Neuron (in vitro differentiated cells): ENCODE data around the gene PPP4R3B.

Experiments used
- H2AFZ ChIP-seq: one replicate; pipeline ENCODE4 v1.6.1; 2013; ENCODE audit warnings: low read depth, mild to moderate bottlenecking, inconsistent platforms, low read length, moderate library complexity
- H3K27me3 ChIP-seq: one replicate; pipeline ENCODE4 v1.6.1; 2013; ENCODE audit warnings: low read length; ENCODE audit not compliant: insufficient read depth
- H3K36me3 ChIP-seq: one replicate; pipeline ENCODE4 v1.6.1; 2013; ENCODE audit warnings: low read length; ENCODE audit not compliant: insufficient read depth
- H3K4me1 ChIP-seq: one replicate; pipeline ENCODE4 v1.6.1; 2013; ENCODE audit warnings: low read length; ENCODE audit not compliant: insufficient read depth
- H3K4me3 ChIP-seq: 2 replicates; pipeline ENCODE4 v1.5.1; 2013; ENCODE audit warnings: mild to moderate bottlenecking, low read length, moderate library complexity
- H3K9me3 ChIP-seq: one replicate; pipeline ENCODE4 v1.6.1; 2013; ENCODE audit warnings: low read length

The PPP4R3B gene

GRCh38 chr2:55617175-55618024, at the start of gene PPP4R3B:
PPP4R3B (minus strand) TSS chr2:55617622; CDS start chr2:55617285, 337 bp downstream.
- H3K4me3 ChIP-seq = peak within 1 kb of the TSS; percentile 95
- peaks cover 20% of the 10 kb centered on the region for H3K4me1 ChIP-seq
- H3K36me3 ChIP-seq = peaks cover 32% of the 10 kb centered on the region
- H3K27me3 ChIP-seq = no peaks in the 10 kb centered on the region
- no peaks in the 10 kb centered on the region for H3K9me3 ChIP-seq
- peak within 1 kb of the TSS; percentile 47 for H2AFZ ChIP-seq

- Histone ChIP-seq H3K4me3 (no peak overlapping the region), H3K27me3 (no peaks in the 10 kb centered on the region), H3K36me3 (peaks cover 45% of the 10 kb centered on the region), H2AFZ (no peak overlapping the region), H3K9me3 (no peaks in the 10 kb centered on the region), H3K4me1 (no peaks in the 10 kb centered on the region)
Measured at GRCh38 chr2:55653255-55653654, 35.8 kb upstream of the PPP4R3B start.

DNA sequence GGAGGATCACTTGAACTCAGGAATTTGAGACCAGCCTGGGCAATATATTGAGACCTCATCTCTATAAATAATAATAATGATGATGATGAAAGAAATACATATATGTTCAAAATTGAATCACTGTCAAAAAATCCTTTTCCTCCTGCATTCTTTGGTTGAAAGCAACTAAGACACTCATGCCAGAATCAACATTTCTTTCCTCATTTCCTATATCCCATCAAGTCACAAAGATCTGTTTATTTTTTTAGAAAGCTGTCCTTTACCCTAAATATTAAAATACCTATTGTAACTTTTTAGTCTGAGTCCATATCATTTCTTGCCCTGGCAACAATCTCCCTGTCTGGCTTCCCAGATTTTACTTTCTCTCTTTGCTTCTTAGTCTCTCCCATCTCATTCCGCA, 31.8 kb upstream of the PPP4R3B start:
- Histone ChIP-seq H3K4me3 (no peak overlapping the region), H2AFZ (no peak overlapping the region), H3K4me1 (no peaks in the 10 kb centered on the region), H3K27me3 (no peaks in the 10 kb centered on the region), H3K36me3 (peaks cover 32% of the 10 kb centered on the region), H3K9me3 (no peaks in the 10 kb centered on the region)

DNA sequence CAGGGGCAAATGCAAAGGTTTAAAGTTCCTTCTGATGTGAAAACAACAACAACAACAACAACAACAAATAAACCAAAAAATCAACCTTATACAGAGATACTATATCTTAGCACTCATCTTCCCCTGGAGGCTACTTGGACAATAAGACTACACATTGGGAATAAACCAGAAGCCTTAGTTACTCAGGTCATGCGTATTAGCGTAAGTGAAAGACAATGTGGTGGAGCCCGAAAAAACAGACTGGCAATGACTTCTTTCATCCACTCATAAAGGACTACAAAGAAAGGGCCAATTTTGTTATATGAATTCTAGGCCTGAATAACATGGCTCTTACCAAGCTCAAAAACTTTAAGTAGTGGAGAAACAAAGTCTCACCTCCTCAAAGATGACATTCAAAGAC, 19.4 kb upstream of the PPP4R3B start:
- no peak overlapping the region for H3K4me3 ChIP-seq
- no peaks in the 10 kb centered on the region for H3K4me1 ChIP-seq
- no peaks in the 10 kb centered on the region for H3K27me3 ChIP-seq
- H2AFZ ChIP-seq = no peak overlapping the region
- H3K9me3 ChIP-seq = no peaks in the 10 kb centered on the region
- H3K36me3 ChIP-seq = peaks cover 46% of the 10 kb centered on the region

DNA sequence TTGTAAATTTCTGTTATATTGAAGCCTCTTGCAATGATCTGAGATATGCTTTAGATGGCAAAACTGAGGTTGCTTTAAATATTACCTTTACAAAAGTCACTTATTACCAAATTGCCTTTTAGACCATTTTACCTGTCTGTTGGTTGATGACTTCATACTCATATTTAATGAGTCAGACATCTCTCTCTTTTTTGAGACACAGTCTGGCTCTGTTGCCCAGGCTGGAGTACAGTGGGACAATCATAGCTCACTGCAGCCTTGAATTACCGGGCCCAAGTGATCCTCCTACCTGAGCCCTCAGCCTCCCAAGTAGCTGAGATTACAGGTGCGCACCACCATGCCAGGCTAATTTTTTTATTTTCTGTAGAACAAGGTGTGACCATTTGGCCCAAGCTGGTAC, 11.5 kb upstream of the PPP4R3B start:
- H3K4me3 ChIP-seq = no peak overlapping the region

DNA sequence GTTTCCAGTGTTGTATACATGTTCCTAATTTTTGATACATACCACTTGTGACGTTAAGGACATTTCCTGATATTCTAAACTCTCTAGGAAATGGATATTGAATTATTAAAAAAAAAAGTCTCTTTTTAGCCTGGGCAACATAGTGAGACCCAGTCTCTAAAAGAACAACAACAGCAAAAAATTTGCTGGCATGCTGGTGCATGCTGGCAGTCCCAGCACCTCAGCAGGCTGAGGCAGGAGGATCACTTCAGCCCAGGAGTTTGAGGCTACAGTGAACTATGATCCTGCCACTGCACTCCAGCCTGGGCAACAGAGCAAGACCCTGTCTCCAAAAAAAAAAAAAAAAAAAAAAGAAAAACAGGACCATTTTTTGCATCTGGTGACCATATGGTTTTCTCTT, 10.5 kb upstream of the PPP4R3B start:
- Histone ChIP-seq H3K4me3 (no peak overlapping the region), H2AFZ (no peak overlapping the region), H3K9me3 (no peaks in the 10 kb centered on the region), H3K36me3 (peaks cover 12% of the 10 kb centered on the region), H3K27me3 (no peaks in the 10 kb centered on the region), H3K4me1 (no peaks in the 10 kb centered on the region)

More for the DNA sequence above, 11.5 kb upstream of the PPP4R3B start:
- H2AFZ ChIP-seq = no peak overlapping the region
- no peaks in the 10 kb centered on the region for H3K4me1 ChIP-seq
- no peaks in the 10 kb centered on the region for H3K27me3 ChIP-seq
- H3K9me3 ChIP-seq = no peaks in the 10 kb centered on the region
- peaks cover 12% of the 10 kb centered on the region for H3K36me3 ChIP-seq

GRCh38 chr2:55621802-55622201, 4.4 kb upstream of the PPP4R3B start:
- Histone ChIP-seq H3K4me3 (no peak overlapping the region), H3K9me3 (no peaks in the 10 kb centered on the region)

GRCh38 chr2:55620123-55620779, 2.8 kb upstream of the PPP4R3B start:
- no peak overlapping the region for H2AFZ ChIP-seq
- H3K27me3 ChIP-seq = no peaks in the 10 kb centered on the region
- H3K4me3 ChIP-seq = no peak overlapping the region
- peaks cover 8% of the 10 kb centered on the region for H3K36me3 ChIP-seq
- H3K4me1 ChIP-seq = peaks cover 17% of the 10 kb centered on the region
- no peaks in the 10 kb centered on the region for H3K9me3 ChIP-seq

More at GRCh38 chr2:55621802-55622201, 4.4 kb upstream of the PPP4R3B start:
- no peaks in the 10 kb centered on the region for H3K27me3 ChIP-seq
- H3K36me3 ChIP-seq = peaks cover 10% of the 10 kb centered on the region
- H3K4me1 ChIP-seq = peaks cover 9% of the 10 kb centered on the region
- no peak overlapping the region for H2AFZ ChIP-seq

GRCh38 chr2:55618275-55619055, 1.0 kb upstream of the PPP4R3B start:
- H2AFZ ChIP-seq = peak overlapping the region; percentile 47
- no peaks in the 10 kb centered on the region for H3K9me3 ChIP-seq
- H3K27me3 ChIP-seq = no peaks in the 10 kb centered on the region
- H3K4me3 ChIP-seq = peak overlapping the region; percentile 95
- peaks cover 20% of the 10 kb centered on the region for H3K4me1 ChIP-seq
- peaks cover 22% of the 10 kb centered on the region for H3K36me3 ChIP-seq

DNA sequence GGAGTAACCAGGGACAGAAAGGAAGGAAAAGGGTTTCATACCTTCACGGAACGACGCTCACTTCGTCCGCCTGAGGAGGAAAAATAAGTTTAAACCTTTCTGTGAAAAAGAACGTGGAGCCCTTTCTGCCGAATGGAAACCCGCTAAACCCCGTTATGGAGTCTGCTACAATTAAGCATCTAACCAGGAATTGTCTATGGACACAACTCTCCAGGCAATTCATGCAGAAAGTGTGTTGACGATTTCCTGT, 528 bp upstream of the PPP4R3B start:
- Histone ChIP-seq H3K4me1 (peaks cover 20% of the 10 kb centered on the region), H3K36me3 (peaks cover 27% of the 10 kb centered on the region), H2AFZ (peak overlapping the region; percentile 47), H3K9me3 (no peaks in the 10 kb centered on the region), H3K4me3 (peak overlapping the region; percentile 95), H3K27me3 (no peaks in the 10 kb centered on the region)

DNA sequence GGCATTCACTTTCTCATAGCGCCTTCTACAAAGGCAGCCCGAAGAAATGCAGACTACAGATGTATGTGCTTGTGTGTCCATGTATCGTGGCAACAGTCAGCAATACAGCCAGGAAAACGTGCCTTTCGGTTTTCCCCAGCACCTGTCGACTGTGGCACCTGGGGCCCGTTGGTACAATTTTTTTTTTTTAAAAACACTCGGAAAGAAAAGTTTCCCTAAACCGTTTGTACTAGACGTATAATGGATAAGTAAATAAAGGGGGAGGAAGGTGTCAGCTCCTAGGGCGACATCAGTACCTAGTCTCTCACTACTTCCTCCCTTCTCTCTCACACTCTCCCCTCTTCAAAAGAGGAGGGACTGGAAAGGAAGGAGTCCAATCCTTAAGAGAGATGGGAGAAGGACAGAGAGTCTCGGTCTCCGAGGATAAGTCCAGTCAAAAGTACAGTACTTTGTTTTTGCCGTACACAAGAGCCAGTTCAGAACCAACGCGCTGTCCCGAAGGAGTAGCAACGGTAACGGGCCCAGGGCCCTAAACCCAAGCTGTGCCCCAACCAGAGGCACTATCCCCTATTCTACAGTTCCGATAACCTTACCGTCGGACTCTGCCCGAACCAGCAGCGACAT, 759 bp downstream of the PPP4R3B start:
- peak overlapping the region; percentile 95 for H3K4me3 ChIP-seq
- peak overlapping the region; percentile 29 for H2AFZ ChIP-seq
- H3K27me3 ChIP-seq = no peaks in the 10 kb centered on the region
- H3K4me1 ChIP-seq = peaks cover 20% of the 10 kb centered on the region
- no peaks in the 10 kb centered on the region for H3K9me3 ChIP-seq
- peaks cover 36% of the 10 kb centered on the region for H3K36me3 ChIP-seq

- Histone ChIP-seq H3K4me3 (no peak overlapping the region), H2AFZ (no peak overlapping the region), H3K9me3 (no peaks in the 10 kb centered on the region), H3K36me3 (peaks cover 38% of the 10 kb centered on the region), H3K4me1 (peaks cover 11% of the 10 kb centered on the region), H3K27me3 (no peaks in the 10 kb centered on the region)
Measured at GRCh38 chr2:55611997-55612396, 5.4 kb downstream of the PPP4R3B start.
